OCI-LY7 (cell line): ENCODE results near the gene PAX3.

Source experiments
- CTCF ChIP-seq: fragments of 200-600 bp; sonication (generic); conservative IDR thresholded peaks from 2 replicates; pipeline ENCODE4 v1.5.1; 2014; ENCODE audit warnings: mild to moderate bottlenecking, antibody characterized with exemption, low read length, moderate library complexity, mixed read lengths
- EZH2phosphoT487 ChIP-seq: fragments of 200-600 bp; sonication (generic); IDR thresholded peaks from 2 replicates; pipeline ENCODE4 v1.6.1; 2018; ENCODE audit warnings: low read depth, borderline replicate concordance, mild to moderate bottlenecking, mixed run types, antibody characterized with exemption, low read length, moderate library complexity, mixed read lengths

- TF ChIP-seq CTCF (no peak), EZH2phosphoT487 (no peak)
These were observed 102.6 kb downstream of the PAX3 start for GRCh38 chr2:222196159-222196558.
